Adrenal gland (tissue), 5 donors: ENCODE measurements around the gene SLC1A5.

Source experiments
- POLR2A ChIP-seq, 2 donors: fragments of 450-650 bp; IDR thresholded peaks; one replicate each; pipeline ENCODE4 v1.6.1; 2017; ENCODE audit warnings: antibody characterized with exemption in 2 of 2, mild to moderate bottlenecking in 2 of 2, moderate library complexity in 1 of 2
- TF ChIP-seq, protein P1 (sequence below), 6 experiments: fragments of 450-650 bp in 4 of 6; fragments of 200-600 bp in 2 of 6; sonication (generic) in 1 of 6; IDR thresholded peaks; 1 replicate in 5 of 6; 2 replicates in 1 of 6; pipeline versions ENCODE4 v1.5.1 to v1.8.0; 2016 to 2021; ENCODE audit warnings: antibody characterized with exemption in 6 of 6, mild to moderate bottlenecking in 2 of 6, moderate library complexity in 1 of 6
- donor health status: DM: no; HTN: no; CAD: no.

DNA sequence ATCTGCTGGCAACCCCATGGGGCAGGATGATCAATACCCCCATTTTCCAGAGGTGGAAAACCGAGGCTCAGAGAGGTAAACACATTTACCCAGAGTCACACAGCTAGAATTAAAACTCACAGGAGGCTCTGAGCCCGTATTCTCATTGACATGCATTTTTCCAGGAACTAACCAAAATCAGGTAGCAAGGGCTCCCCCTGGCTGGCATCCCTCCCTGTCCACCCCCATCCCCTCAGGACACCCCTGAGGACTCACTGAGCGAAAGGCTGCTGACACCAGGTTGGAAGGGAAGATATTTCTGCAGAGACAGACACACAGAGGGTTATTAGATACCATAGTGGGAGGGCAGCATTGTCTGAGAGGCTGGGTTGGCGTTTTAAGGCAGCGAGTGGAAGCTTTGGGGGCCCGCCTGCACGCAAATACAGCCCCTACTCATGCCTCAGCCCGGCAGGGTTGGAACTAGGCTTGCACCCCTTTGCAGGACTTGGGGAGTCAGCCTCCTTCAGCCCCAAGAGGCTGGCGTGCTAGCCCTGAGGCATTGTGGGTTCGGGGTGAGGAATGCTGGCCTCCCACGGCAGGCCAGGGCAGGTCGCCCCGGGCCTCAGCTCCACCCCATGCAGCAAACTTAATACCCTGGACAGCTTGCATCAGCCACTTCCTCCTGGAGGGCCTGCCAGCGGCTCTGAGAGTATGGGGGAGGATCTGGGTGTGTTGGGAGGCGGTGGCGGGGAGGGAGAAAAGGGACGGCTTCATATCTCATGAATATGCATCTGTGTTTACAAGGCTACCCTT, 3.9 kb downstream of the SLC1A5 start:
- TF ChIP-seq, protein P1, sequence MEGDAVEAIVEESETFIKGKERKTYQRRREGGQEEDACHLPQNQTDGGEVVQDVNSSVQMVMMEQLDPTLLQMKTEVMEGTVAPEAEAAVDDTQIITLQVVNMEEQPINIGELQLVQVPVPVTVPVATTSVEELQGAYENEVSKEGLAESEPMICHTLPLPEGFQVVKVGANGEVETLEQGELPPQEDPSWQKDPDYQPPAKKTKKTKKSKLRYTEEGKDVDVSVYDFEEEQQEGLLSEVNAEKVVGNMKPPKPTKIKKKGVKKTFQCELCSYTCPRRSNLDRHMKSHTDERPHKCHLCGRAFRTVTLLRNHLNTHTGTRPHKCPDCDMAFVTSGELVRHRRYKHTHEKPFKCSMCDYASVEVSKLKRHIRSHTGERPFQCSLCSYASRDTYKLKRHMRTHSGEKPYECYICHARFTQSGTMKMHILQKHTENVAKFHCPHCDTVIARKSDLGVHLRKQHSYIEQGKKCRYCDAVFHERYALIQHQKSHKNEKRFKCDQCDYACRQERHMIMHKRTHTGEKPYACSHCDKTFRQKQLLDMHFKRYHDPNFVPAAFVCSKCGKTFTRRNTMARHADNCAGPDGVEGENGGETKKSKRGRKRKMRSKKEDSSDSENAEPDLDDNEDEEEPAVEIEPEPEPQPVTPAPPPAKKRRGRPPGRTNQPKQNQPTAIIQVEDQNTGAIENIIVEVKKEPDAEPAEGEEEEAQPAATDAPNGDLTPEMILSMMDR (IDR thresholded peaks at IDR 0.05), result no peak
- no peak for TF ChIP-seq POLR2A (IDR thresholded peaks at IDR 0.05)
